ENCODE measurements around the gene WDR5. TPM values are rescaled to one million over a fixed set of nuclear protein-coding genes. Genes with fewer than 3 reads are reported as not detected.

WDR5 gene
- total RNA-seq, 1 donor from 2014 or later: 28.7 TPM

- no peak for DNase-seq (ENCODE audit: low spot score)
Measured at GRCh38 chr9:134205672-134206310, 69.9 kb downstream of the WDR5 start.

DNA sequence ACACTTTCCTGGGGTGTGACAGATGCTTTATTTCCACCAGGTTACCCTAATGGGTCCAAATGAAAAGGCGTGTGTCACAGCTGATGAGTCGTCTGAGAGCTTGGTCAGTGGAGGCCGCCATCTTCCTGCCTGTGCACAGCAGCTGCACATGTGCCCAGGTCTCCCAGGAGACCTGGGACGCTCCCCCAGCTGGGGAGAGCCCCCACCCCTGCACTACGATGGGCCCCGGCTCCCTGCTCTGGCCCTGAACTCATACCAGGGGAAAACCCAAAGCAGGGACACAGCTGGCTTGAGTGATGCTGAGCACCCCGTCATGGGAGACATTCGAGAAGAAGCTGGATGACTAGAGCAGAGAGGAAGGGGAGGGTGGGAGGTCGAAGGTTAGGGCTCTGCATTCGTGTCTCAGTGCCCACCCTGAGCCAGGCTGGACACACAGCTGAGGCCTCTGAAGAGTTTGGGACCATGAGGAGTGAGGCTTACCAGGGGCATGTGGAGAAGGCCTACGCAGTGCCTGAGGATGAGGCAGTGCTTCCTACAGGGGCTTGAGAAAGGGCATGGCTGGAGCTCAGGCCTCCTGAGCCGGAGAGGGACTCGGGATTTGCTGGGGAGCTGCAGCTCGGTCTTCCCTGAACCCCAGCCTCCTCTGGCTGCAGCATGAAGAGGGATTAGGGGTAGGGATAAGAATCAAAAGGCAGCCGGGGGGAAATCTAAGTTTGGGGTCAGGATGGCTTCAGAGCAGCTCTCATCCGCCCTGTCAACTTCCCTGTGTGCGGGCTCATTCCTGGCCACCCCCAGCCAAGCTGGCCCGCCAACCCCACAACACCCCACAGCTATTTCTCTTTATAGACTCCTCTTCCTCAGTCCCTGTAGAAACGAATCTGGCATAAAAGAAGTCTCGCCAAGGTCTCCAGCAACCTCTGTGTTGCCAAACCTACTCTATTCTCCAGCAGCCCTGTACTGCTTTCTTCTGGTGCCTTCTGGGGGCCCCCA lies 70.7 kb downstream of the WDR5 start:
- no peak for DNase-seq (ENCODE audit: low spot score)

DNA sequence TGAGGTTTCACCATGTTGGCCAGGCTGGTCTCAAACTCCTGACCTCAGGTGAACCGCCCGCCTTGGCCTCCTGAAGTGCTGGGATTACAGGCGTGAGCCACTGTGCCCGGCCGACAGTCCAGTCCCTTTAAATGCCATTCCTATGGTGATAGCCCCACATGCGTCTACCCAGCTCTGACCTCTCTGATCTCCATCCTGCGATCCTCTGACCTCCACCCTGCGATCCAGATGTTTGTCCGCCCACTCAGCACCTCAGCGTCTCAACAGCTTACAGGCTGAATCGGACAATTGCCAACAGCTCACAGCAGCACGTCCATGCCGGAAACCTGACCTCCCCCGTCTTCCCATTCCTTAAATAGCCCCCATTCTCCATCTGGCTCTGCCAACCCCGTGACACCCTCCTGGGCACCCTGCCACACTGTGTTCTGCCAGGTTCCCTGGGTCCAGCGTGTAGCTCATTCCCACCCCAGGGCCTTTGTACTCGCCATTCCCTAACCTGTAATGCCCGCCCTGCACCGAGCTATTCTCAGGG lies 72.5 kb downstream of the WDR5 start:
- DNase-seq (ENCODE audit: low spot score): no peak

GRCh38 chr9:134208981-134209725 lies 73.3 kb downstream of the WDR5 start:
- DNase-seq (ENCODE audit: low spot score): no peak

Other genes with a start within 250 kb of the WDR5 start
- 19.3 TPM for gene VAV2, start 143.8 kb upstream of the WDR5 start, total RNA-seq
- gene BRD3OS, start 110.6 kb upstream of the WDR5 start, total RNA-seq: 13.5 TPM
- gene BRD3, start 68.1 kb upstream of the WDR5 start, total RNA-seq: 28.6 TPM
- gene RNU6ATAC, start 28.5 kb downstream of the WDR5 start, total RNA-seq: 255 TPM
- 129 TPM for gene RXRA, start 190.4 kb downstream of the WDR5 start, total RNA-seq

Measured in mesenteric fat pad (tissue), 1 donor.